Heart left ventricle (tissue), 13 donors: ENCODE results near the gene RAB11FIP2.

Experiments used
- CTCF ChIP-seq, 12 donors: fragments of 200-600 bp; sonication (generic) in 4 of 12; IDR thresholded peaks; one replicate each; pipeline versions ENCODE4 v1.5.0 to v1.8.0; 2018 to 2022; ENCODE audit warnings: antibody characterized with exemption in 12 of 12, mild to moderate bottlenecking in 5 of 12
- POLR2A ChIP-seq, 2 donors: fragments of 450-650 bp; IDR thresholded peaks; one replicate each; pipeline ENCODE4 v1.6.1; 2017; ENCODE audit warnings: antibody characterized with exemption in 2 of 2, mild to moderate bottlenecking in 2 of 2, moderate library complexity in 2 of 2
- donor health status: ischemic (EF 13 %, LVEDD 7.1; RV severe dilation, severe dysfunction).
- donor health status: DM: no; HTN: yes; CAD: no.
- donor health status: DM: no; HTN: no; CAD: no.
- donor health status: ischemic (EF 25% LVEDD 6.9; RV normal size, moderate dysfunction).
- donor health status: ischemic (EF 25% LVEDD 5.7; RV mildly dilated, moderate dysfunction).
- donor health status: ischemic (EF 35%, LVEDD 5.7; RV mildly dilated, moderate dysfunction).
- donor health status: nonischemic (EF 11% LVEDD 7.7; RV severe dilation, severe dysfunction).
- donor health status: DM: yes; HTN: yes; CAD: no.
- donor health status: PGD.
- donor health status: ischemic (EF 29% LVEDD 5.4; RV normal size, mild dysfunction).
- donor health status: nonischemic (EF 23%, LVEDD 6.1; RV moderate dilation, normal function).

- TF ChIP-seq CTCF (IDR thresholded peaks at IDR 0.05) (no peak), POLR2A (IDR thresholded peaks at IDR 0.05) (no peak)
Observed at GRCh38 chr10:117987244-117987909, 59.4 kb downstream of the RAB11FIP2 start.
